ENCODE data around the gene OTOP1.

DNA sequence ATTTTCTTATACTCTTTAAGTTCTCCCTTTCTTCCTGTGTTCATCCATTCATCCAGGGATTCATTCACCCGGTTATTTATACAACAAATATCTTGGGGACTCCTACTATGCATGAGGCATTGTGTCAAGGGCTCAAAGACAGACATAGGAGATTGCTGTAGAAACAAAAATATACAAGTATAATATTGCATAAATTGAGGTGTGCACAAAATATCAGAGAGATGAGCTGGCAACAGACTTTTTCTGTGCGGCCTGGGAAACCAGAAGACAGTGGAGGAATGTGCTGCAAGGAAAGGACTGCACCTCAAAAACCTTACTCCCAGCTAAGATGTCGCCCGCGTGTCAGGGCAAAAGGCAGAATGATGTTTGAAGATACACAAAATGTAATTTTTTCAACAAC is 9.6 kb downstream of the OTOP1 start:
- TF ChIP-seq, protein P1, sequence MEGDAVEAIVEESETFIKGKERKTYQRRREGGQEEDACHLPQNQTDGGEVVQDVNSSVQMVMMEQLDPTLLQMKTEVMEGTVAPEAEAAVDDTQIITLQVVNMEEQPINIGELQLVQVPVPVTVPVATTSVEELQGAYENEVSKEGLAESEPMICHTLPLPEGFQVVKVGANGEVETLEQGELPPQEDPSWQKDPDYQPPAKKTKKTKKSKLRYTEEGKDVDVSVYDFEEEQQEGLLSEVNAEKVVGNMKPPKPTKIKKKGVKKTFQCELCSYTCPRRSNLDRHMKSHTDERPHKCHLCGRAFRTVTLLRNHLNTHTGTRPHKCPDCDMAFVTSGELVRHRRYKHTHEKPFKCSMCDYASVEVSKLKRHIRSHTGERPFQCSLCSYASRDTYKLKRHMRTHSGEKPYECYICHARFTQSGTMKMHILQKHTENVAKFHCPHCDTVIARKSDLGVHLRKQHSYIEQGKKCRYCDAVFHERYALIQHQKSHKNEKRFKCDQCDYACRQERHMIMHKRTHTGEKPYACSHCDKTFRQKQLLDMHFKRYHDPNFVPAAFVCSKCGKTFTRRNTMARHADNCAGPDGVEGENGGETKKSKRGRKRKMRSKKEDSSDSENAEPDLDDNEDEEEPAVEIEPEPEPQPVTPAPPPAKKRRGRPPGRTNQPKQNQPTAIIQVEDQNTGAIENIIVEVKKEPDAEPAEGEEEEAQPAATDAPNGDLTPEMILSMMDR (IDR thresholded peaks at IDR 0.05) = no peak
- TF ChIP-seq POLR2AphosphoS5 (IDR thresholded peaks at IDR 0.05) (no peak), POLR2A (IDR thresholded peaks at IDR 0.05) (no peak)

Data from prostate gland (tissue), 2 donors.